ENCODE measurements around the gene TTLL12.

DNA sequence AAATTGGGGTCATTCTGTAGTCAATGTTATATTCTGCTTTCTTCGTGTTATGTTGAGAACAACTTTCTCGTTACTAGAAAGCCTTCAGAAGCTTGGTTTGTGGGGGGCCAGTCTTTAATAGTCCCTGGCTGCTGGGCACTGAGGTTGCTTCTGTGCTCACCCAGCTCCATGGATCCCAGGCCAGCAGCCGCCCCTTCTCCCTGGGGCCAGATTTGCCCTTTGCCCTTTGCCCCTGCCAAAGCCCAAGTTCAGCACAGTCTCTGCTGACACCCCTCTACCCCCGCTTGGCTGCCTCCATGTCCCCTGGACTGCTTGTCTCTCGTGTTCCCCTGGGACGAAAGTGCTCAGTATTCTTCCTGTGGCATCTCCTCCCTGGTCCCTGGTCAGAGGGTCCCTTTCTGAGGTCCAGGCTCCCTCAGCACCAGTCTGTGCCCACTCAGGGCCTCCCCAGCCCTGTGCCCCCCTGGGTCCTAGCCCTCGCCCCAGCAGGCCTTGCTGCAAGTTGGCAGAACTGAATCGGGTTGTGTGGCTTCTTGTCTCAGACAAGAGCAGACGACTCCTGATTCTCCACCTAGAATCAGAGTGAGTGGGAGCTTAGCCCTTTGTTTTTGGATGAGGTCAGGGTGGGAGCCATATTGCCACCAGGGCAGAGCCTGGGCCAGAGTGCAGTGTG, 28.9 kb downstream of the TTLL12 start:
- TF ChIP-seq, protein P1, sequence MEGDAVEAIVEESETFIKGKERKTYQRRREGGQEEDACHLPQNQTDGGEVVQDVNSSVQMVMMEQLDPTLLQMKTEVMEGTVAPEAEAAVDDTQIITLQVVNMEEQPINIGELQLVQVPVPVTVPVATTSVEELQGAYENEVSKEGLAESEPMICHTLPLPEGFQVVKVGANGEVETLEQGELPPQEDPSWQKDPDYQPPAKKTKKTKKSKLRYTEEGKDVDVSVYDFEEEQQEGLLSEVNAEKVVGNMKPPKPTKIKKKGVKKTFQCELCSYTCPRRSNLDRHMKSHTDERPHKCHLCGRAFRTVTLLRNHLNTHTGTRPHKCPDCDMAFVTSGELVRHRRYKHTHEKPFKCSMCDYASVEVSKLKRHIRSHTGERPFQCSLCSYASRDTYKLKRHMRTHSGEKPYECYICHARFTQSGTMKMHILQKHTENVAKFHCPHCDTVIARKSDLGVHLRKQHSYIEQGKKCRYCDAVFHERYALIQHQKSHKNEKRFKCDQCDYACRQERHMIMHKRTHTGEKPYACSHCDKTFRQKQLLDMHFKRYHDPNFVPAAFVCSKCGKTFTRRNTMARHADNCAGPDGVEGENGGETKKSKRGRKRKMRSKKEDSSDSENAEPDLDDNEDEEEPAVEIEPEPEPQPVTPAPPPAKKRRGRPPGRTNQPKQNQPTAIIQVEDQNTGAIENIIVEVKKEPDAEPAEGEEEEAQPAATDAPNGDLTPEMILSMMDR (IDR thresholded peaks at IDR 0.05), result no peak
- no peak for TF ChIP-seq ZFX (IDR thresholded peaks at IDR 0.05; ENCODE audit: borderline replicate concordance)

Measured in 22Rv1 (cell line).